ENCODE data around the gene UPF2. TPM values are rescaled to one million over a fixed set of nuclear protein-coding genes. Genes with fewer than 3 reads are reported as not detected.

Gene UPF2
- total RNA-seq, 3 donors from 2014 or later, result 22.4 to 32.9 (median 29.2) TPM

DNA sequence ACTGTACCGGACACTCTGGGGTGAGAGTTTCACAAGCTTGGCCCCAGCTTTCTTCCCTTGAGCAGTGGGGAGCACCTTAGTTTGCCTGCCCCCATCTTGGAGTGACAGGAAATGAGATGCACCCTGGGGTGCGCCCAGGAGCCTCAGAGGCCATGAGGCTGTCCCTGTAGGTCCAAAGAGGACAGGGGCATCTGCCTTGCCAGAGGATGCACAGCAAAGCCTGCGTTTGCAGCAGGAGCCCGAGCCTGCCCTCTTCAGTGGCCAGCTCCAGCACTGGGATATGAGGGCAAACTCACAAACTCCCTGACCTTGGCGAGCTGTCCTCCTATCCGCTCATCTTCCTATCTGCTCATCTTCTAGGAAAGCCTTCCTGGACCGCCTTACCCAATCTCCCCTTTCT is 140.0 kb downstream of the UPF2 start:
- H3K9me3 ChIP-seq, result no peaks in the 10 kb centered on the region
- no peak overlapping the region for H3K27ac ChIP-seq
- H3K4me3 ChIP-seq, result no peak overlapping the region
- intact Hi-C loops (cut with DNase I; ENCODE audit: low total_unique reads), result no loop called here
- TF ChIP-seq, protein P1, sequence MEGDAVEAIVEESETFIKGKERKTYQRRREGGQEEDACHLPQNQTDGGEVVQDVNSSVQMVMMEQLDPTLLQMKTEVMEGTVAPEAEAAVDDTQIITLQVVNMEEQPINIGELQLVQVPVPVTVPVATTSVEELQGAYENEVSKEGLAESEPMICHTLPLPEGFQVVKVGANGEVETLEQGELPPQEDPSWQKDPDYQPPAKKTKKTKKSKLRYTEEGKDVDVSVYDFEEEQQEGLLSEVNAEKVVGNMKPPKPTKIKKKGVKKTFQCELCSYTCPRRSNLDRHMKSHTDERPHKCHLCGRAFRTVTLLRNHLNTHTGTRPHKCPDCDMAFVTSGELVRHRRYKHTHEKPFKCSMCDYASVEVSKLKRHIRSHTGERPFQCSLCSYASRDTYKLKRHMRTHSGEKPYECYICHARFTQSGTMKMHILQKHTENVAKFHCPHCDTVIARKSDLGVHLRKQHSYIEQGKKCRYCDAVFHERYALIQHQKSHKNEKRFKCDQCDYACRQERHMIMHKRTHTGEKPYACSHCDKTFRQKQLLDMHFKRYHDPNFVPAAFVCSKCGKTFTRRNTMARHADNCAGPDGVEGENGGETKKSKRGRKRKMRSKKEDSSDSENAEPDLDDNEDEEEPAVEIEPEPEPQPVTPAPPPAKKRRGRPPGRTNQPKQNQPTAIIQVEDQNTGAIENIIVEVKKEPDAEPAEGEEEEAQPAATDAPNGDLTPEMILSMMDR (IDR thresholded peaks at IDR 0.05), result no peak
- TF ChIP-seq POLR2AphosphoS5 (IDR thresholded peaks at IDR 0.05), result no peak
- no peak for TF ChIP-seq POLR2A (IDR thresholded peaks at IDR 0.05)
- no peaks in the 10 kb centered on the region for H3K4me1 ChIP-seq
- H3K27me3 ChIP-seq, result no peaks in the 10 kb centered on the region
- no peaks in the 10 kb centered on the region for H3K36me3 ChIP-seq
- no peak for DNase-seq (ENCODE audit: low spot score in 2 of 2)

DNA sequence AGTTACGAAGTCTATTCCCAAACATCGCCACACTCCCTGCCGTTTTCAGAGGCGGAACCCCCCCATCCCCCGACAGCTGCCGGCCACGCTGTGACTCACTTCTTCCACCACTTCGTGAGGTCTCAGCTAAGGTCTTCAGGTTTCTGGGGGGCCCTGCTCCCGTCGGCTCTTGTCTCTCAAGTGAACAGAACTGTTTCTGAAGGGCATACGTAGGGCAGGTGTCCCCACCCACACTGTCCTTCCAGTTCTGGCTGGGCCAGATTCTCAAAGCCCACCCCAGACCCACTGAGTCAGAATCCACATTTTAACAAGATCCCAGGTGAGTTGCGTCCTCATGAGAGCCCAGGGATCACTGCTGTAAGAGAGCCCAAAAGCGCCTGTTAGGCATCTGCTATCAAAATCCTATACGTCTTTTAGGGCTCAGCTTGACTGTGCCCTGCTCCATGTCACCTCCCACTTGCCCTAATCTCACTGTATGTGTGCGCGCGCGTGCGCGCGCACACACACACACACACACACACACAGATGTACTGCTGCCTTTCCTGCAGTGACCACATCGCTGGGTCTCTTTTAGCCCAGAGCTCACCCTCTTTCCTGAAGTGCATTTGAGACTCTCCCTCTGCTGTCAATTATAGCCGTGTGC is 140.7 kb downstream of the UPF2 start:
- no peaks in the 10 kb centered on the region for H3K27me3 ChIP-seq
- intact Hi-C loops (cut with DNase I; ENCODE audit: low total_unique reads), result no loop called here
- no peaks in the 10 kb centered on the region for H3K4me1 ChIP-seq
- DNase-seq (ENCODE audit: low spot score in 2 of 2), result no peak
- H3K4me3 ChIP-seq, result no peak overlapping the region
- H3K36me3 ChIP-seq, result no peaks in the 10 kb centered on the region
- H3K9me3 ChIP-seq, result no peaks in the 10 kb centered on the region
- TF ChIP-seq POLR2AphosphoS5 (IDR thresholded peaks at IDR 0.05) (no peak), POLR2A (IDR thresholded peaks at IDR 0.05) (no peak)
- TF ChIP-seq, protein P1 (IDR thresholded peaks at IDR 0.05), result no peak
- H3K27ac ChIP-seq, result peak overlapping the region in 1 of 2 donors; percentile 74

DNA sequence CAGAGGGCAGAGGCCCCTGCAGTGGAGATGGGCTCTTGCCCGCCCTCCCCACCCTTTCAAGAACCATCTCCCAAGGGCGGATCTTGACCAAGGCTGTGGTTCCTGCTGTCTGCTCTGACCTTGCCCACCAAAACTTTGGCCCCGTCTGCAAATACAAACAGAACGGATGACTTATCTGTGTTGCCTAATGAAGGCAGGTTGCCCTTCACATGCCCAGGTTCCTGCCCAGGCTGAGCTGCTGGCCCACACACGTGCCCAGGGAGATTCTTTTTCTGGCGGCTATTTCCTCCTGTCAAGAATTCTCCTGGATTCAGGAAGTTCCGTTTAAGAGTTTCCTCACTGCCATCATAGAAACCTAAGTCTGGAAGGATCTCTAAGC is 141.2 kb downstream of the UPF2 start:
- no peaks in the 10 kb centered on the region for H3K4me1 ChIP-seq
- H3K27ac ChIP-seq, result peak overlapping the region; percentile 3 to 74
- intact Hi-C loops (cut with DNase I; ENCODE audit: low total_unique reads), result no loop called here
- DNase-seq (ENCODE audit: low spot score in 2 of 2), result no peak
- no peaks in the 10 kb centered on the region for H3K36me3 ChIP-seq
- TF ChIP-seq POLR2A (IDR thresholded peaks at IDR 0.05), result no peak
- TF ChIP-seq, protein P1 (IDR thresholded peaks at IDR 0.05), result no peak
- TF ChIP-seq POLR2AphosphoS5 (IDR thresholded peaks at IDR 0.05), result no peak
- H3K27me3 ChIP-seq, result no peaks in the 10 kb centered on the region
- no peaks in the 10 kb centered on the region for H3K9me3 ChIP-seq
- no peak overlapping the region for H3K4me3 ChIP-seq

DNA sequence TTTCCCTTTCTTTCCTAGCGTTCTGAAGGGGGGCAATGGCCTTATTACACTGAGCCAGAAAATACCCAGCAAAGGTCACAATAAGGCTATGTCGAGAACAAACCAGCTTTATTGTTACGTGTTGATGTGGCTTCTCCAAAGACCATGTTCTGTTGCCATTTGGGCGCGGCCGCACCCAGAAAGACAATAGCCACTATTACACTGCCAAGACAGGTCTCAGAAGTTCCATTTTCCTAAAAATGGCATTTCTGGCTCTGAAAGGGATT is 141.6 kb downstream of the UPF2 start:
- Histone ChIP-seq H3K9me3 (no peaks in the 10 kb centered on the region), H3K27me3 (no peaks in the 10 kb centered on the region), H3K36me3 (no peaks in the 10 kb centered on the region), H3K4me3 (no peak overlapping the region), H3K4me1 (no peaks in the 10 kb centered on the region), H3K27ac (peak overlapping the region; percentile 3 to 74)
- DNase-seq (ENCODE audit: low spot score in 2 of 2), result no peak
- TF ChIP-seq POLR2A (IDR thresholded peaks at IDR 0.05), result no peak
- TF ChIP-seq, protein P1 (IDR thresholded peaks at IDR 0.05), result no peak
- intact Hi-C loops (cut with DNase I; ENCODE audit: low total_unique reads), result no loop called here

DNA sequence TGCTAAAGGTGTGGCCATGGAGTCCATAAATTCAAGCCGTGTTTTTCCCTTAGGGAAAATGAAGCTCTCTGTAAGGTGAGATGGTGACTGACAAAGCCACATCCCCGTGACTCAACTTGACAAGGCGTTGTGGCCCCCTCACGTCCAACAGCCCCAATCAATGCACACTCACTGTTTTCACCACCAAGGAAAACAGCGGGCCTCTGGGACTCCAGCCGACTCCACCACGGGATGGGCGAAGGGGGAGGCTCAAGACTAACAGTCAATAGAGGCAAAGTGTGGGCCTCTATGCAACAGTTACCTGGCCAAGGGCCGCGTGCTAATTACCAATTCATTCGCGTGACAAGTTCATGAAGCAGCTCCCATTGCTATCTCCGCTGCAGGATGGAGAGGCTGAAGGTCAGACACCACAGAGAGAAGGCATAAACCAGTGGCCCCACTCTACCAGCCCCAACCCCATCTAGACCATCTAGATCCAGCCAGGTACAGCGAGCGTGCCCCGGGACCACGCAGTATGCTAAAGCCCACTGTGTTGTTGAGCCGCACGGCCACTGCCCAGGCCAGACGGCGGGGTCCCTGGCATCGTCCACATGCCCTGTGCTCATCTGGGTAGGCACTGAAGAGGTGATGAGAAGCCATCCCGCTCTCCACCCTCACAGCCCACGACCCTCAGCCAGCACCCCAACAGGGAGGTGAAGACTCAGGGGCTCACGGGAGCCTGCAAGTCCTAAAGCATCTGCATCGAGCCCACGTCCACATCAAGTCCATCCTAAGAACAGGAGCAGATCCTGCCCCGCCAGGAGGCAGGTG is 143.3 kb downstream of the UPF2 start:
- Histone ChIP-seq H3K36me3 (no peaks in the 10 kb centered on the region), H3K27me3 (no peaks in the 10 kb centered on the region), H3K27ac (peak overlapping the region; percentile 69 to 82), H3K9me3 (no peaks in the 10 kb centered on the region), H3K4me3 (no peak overlapping the region), H3K4me1 (no peaks in the 10 kb centered on the region)
- intact Hi-C loops (cut with DNase I; ENCODE audit: low total_unique reads), result no loop called here
- TF ChIP-seq, protein P1 (IDR thresholded peaks at IDR 0.05), result no peak
- TF ChIP-seq POLR2AphosphoS5 (IDR thresholded peaks at IDR 0.05) (no peak), POLR2A (IDR thresholded peaks at IDR 0.05) (no peak)
- no peak for DNase-seq (ENCODE audit: low spot score in 2 of 2)
